CD14-positive monocyte (primary cell): ENCODE data around the gene CCDC88C. TPM values are rescaled to one million over a fixed set of nuclear protein-coding genes. Genes with fewer than 3 reads are reported as not detected.

Experiments
- DNase-seq, 3 donors: peaks; one replicate each; pipeline ENCODE4 v3.0.0-alpha.2; 2011 to 2022
- H2AFZ ChIP-seq: 2 replicates; pipeline ENCODE4 v1.6.0; 2012; ENCODE audit warnings: mild to moderate bottlenecking, low read depth, low read length, inconsistent platforms; ENCODE audit not compliant: insufficient read depth, poor library complexity, severe bottlenecking
- H3K27ac ChIP-seq, 2 donors: 1 replicate in 1 of 2; 2 replicates in 1 of 2; pipeline ENCODE4 v1.5.1; 2012 to 2013; ENCODE audit warnings: low read length in 2 of 2, control low read depth in 1 of 2, inconsistent platforms in 1 of 2, low read depth in 1 of 2, mild to moderate bottlenecking in 1 of 2
- H3K27me3 ChIP-seq, 2 donors: one replicate each; pipeline versions ENCODE4 v1.6.0 to v1.6.1; 2011 to 2013; ENCODE audit warnings: low read length in 2 of 2; ENCODE audit not compliant: control insufficient read depth in 2 of 2, insufficient read depth in 2 of 2
- H3K36me3 ChIP-seq, 2 donors: replicated peaks in 1 of 2; 1 replicate in 1 of 2; 2 replicates in 1 of 2; pipeline versions ENCODE4 v1.5.1 to v1.6.1; 2012 to 2013; ENCODE audit warnings: low read length in 2 of 2, control low read depth in 1 of 2, inconsistent platforms in 1 of 2, mild to moderate bottlenecking in 1 of 2; ENCODE audit not compliant: insufficient read depth in 2 of 2, control insufficient read depth in 1 of 2
- H3K4me1 ChIP-seq, 2 donors: 1 replicate in 1 of 2; 2 replicates in 1 of 2; pipeline versions ENCODE4 v1.5.1 to v1.6.1; 2012 to 2013; ENCODE audit warnings: low read length in 2 of 2, control low read depth in 1 of 2, inconsistent platforms in 1 of 2, mild to moderate bottlenecking in 1 of 2, moderate library complexity in 1 of 2; ENCODE audit not compliant: insufficient read depth in 2 of 2, control insufficient read depth in 1 of 2
- H3K4me2 ChIP-seq: replicated peaks from 2 replicates; pipeline ENCODE3; 2012; ENCODE audit warnings: low read length, moderate library complexity, mild to moderate bottlenecking; ENCODE audit not compliant: poor library complexity, severe bottlenecking; ENCODE audit errors: extremely low read depth
- H3K4me3 ChIP-seq, 3 experiments: fragments of 200-600 bp in 1 of 3; sonication (generic) in 1 of 3; replicated peaks in 1 of 3; 1 replicate in 2 of 3; 2 replicates in 1 of 3; pipeline ENCODE4 v1.5.1; 2011 to 2013; ENCODE audit warnings: low read length in 3 of 3, mild to moderate bottlenecking in 3 of 3, control low read depth in 2 of 3, low read depth in 2 of 3, inconsistent platforms in 1 of 3, moderate library complexity in 1 of 3
- H3K79me2 ChIP-seq: 2 replicates; pipeline ENCODE4 v1.6.0; 2012; ENCODE audit warnings: mild to moderate bottlenecking, control low read depth, inconsistent platforms, low read length, moderate library complexity; ENCODE audit not compliant: insufficient read depth
- H3K9ac ChIP-seq: 2 replicates; pipeline ENCODE4 v1.6.0; 2017; ENCODE audit warnings: low read length, mild to moderate bottlenecking; ENCODE audit not compliant: insufficient read depth, poor library complexity, severe bottlenecking
- H3K9me3 ChIP-seq, 2 donors: replicated peaks in 1 of 2; 1 replicate in 1 of 2; 2 replicates in 1 of 2; pipeline versions ENCODE4 v1.5.1 to v1.6.1; 2012 to 2013; ENCODE audit warnings: low read length in 2 of 2, control low read depth in 1 of 2; ENCODE audit not compliant: control insufficient read depth in 1 of 2, insufficient read depth in 1 of 2
- H4K20me1 ChIP-seq: 2 replicates; pipeline ENCODE4 v1.6.0; 2012; ENCODE audit warnings: mild to moderate bottlenecking, low read length, control low read depth, moderate library complexity; ENCODE audit not compliant: insufficient read depth
- H3K27ac Mint-ChIP-seq, 7 donors: one replicate each; pipeline ENCODE4 v1.8.0; 2020; ENCODE audit warnings: mild to moderate bottlenecking in 7 of 7, mixed read lengths in 7 of 7, moderate library complexity in 6 of 7, inconsistent platforms in 2 of 7
- H3K27me3 Mint-ChIP-seq, 3 donors: one replicate each; pipeline ENCODE4 v1.8.0; 2021 to 2022; ENCODE audit warnings: low read depth in 3 of 3, mild to moderate bottlenecking in 3 of 3, mixed read lengths in 3 of 3, moderate library complexity in 3 of 3, inconsistent platforms in 1 of 3
- H3K36me3 Mint-ChIP-seq, 2 donors: one replicate each; pipeline ENCODE4 v1.8.0; 2020; ENCODE audit warnings: mixed read lengths in 2 of 2, inconsistent platforms in 1 of 2, mild to moderate bottlenecking in 1 of 2
- H3K4me1 Mint-ChIP-seq: one replicate; pipeline ENCODE4 v1.8.0; 2020; ENCODE audit warnings: mild to moderate bottlenecking, mixed read lengths
- H3K4me3 Mint-ChIP-seq, 2 donors: one replicate each; pipeline ENCODE4 v1.8.0; 2020; ENCODE audit warnings: mild to moderate bottlenecking in 2 of 2, mixed read lengths in 2 of 2, moderate library complexity in 1 of 2
- H3K9me3 Mint-ChIP-seq, 7 donors: one replicate each; pipeline ENCODE4 v1.8.0; 2020 to 2022; ENCODE audit warnings: mixed read lengths in 7 of 7, mild to moderate bottlenecking in 6 of 7, moderate library complexity in 6 of 7, inconsistent platforms in 2 of 7
- WGBS: methylation state at CpG from one replicate; pipeline ENCODE4 v1.1.5; 2013; ENCODE audit warnings: missing lambda C conversion rate; ENCODE audit not compliant: insufficient coverage; 5-methylcytosine and 5-hydroxymethylcytosine counted together
- intact Hi-C, 2 donors: fragments of 100-400 bp; cut with micrococcal nuclease; formaldehyde crosslinking; loops; one replicate each; pipeline versions ENCODE4 v1.15.0 to v1.15.1; 2023
- polyA plus RNA-seq, 3 donors: library from polyadenylated mRNA; depleted of rRNA in 1 of 3; unstranded in 2 of 3; stranded (reverse) in 1 of 3; fragments of 300-500 nt in 2 of 3; fragments of >200 nt in 1 of 3; fragmentation: Illumina TruSeq in 2 of 3; gene quantifications; 1 replicate in 2 of 3; 2 replicates in 1 of 3; pipeline ENCODE4 v1.2.3, GENCODE V29; 2012 to 2021
- TF ChIP-seq, protein P1 (sequence below): fragments of 200-600 bp; IDR thresholded peaks from one replicate; pipeline ENCODE4 v1.8.0; 2022; ENCODE audit warnings: antibody characterized with exemption, mild to moderate bottlenecking

Gene CCDC88C
- polyA plus RNA-seq, 3 donors = 11.6 to 69.7 (median 12.3) TPM

DNA sequence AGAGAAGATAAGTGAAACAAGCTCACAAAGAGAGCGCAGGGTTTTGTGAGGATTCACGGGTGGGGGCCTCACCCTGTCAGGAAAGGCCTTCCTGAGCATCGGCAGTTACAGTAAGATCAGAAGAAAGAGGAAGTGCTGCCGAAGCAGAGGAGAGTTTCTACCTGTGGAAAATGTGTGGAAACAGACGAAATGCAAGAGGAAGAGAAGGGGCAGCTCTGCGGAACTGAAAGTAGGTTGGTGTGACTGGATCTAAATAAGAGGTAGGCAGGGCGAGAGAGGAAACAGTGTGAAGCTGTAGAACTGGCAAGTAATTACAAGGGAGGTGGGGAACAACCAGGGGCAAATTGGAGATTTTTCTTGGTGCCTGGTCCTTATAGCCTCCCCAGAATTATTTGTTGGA is 175.8 kb downstream of the CCDC88C start:
- H3K27me3 ChIP-seq = no peaks in the 10 kb centered on the region
- H3K27ac ChIP-seq = peak overlapping the region in 1 of 2 donors; percentile 85
- H3K4me1 ChIP-seq = peaks cover 57 to 60% of the 10 kb centered on the region in 2 donors
- peak overlapping the region; percentile 45 for H3K9ac ChIP-seq
- no peaks in the 10 kb centered on the region for H3K9me3 ChIP-seq
- H2AFZ ChIP-seq = no peak overlapping the region
- peaks cover 59% of the 10 kb centered on the region for H3K4me1 Mint-ChIP-seq
- DNase-seq = peak; percentile 82 to 95 (median 95)
- H3K4me2 ChIP-seq = peak overlapping the region; percentile 3
- peak overlapping the region in 1 of 3 experiments; percentile 46 for H3K4me3 ChIP-seq
- intact Hi-C loops = loop anchor here in 1 of 2 donors (10.0 kb wide), 1 partner anchor 173 kb away; the partner anchor contains the start of gene CCDC88C
- no peaks in the 10 kb centered on the region for H3K79me2 ChIP-seq
- H3K36me3 Mint-ChIP-seq = no peaks in the 10 kb centered on the region
- peak overlapping the region; percentile 37 to 80 for H3K4me3 Mint-ChIP-seq
- no peaks in the 10 kb centered on the region for H3K36me3 ChIP-seq
- peaks cover 9 to 13% (median 11%) of the 10 kb centered on the region in 3 donors for H3K27me3 Mint-ChIP-seq
- TF ChIP-seq, protein P1, sequence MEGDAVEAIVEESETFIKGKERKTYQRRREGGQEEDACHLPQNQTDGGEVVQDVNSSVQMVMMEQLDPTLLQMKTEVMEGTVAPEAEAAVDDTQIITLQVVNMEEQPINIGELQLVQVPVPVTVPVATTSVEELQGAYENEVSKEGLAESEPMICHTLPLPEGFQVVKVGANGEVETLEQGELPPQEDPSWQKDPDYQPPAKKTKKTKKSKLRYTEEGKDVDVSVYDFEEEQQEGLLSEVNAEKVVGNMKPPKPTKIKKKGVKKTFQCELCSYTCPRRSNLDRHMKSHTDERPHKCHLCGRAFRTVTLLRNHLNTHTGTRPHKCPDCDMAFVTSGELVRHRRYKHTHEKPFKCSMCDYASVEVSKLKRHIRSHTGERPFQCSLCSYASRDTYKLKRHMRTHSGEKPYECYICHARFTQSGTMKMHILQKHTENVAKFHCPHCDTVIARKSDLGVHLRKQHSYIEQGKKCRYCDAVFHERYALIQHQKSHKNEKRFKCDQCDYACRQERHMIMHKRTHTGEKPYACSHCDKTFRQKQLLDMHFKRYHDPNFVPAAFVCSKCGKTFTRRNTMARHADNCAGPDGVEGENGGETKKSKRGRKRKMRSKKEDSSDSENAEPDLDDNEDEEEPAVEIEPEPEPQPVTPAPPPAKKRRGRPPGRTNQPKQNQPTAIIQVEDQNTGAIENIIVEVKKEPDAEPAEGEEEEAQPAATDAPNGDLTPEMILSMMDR = no peak
- H3K9me3 Mint-ChIP-seq = peaks cover 2 to 12% (median 7%) of the 10 kb centered on the region in 7 donors
- H3K27ac Mint-ChIP-seq = peak overlapping the region; percentile 70 to 93 (median 86)
- 5% methylated on average over 7 of the region's 7 CpGs for WGBS
- H4K20me1 ChIP-seq = no peaks in the 10 kb centered on the region

DNA sequence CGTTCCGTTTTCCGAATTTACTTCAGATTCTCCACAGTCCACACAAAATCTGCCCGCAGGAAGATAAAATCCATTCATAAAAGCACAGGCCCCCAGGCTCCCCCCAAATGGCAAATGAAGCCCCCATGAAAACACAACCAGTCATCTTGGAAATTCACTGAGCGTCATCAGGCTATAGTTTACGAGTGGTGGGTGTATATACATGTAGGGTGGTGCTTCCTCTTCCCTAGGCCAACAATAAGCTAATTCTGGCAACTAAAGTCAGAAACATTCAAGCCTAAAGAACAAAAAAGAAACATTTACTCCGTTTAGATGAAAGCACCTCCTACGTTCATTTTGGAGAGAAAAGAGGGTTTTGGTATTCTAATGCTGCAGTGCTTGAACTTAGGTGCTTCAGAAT is 179.0 kb downstream of the CCDC88C start:
- no peaks in the 10 kb centered on the region for H3K27me3 ChIP-seq
- Mint-ChIP-seq H3K27ac (peak overlapping the region in 1 of 7 donors; percentile 40), H3K4me1 (peaks cover 51% of the 10 kb centered on the region), H3K9me3 (peaks cover 4 to 14% (median 9%) of the 10 kb centered on the region in 7 donors), H3K36me3 (no peaks in the 10 kb centered on the region), H3K27me3 (peaks cover 10 to 16% (median 11%) of the 10 kb centered on the region in 3 donors), H3K4me3 (no peak overlapping the region)
- no peak overlapping the region for H2AFZ ChIP-seq
- no peak overlapping the region for H3K4me3 ChIP-seq
- no peak overlapping the region for H3K27ac ChIP-seq
- H3K9ac ChIP-seq = no peak overlapping the region
- no peaks in the 10 kb centered on the region for H4K20me1 ChIP-seq
- 100% methylated on average over 1 of the region's 8 CpGs for WGBS
- no peaks in the 10 kb centered on the region for H3K79me2 ChIP-seq
- TF ChIP-seq, protein P1 = no peak
- intact Hi-C loops = loop anchor here in 1 of 2 donors (10.0 kb wide), 1 partner anchor 46 kb away; no protein-coding TSS in a partner anchor
- H3K4me1 ChIP-seq = peaks cover 44 to 45% of the 10 kb centered on the region in 2 donors
- no peak for DNase-seq
- H3K36me3 ChIP-seq = no peaks in the 10 kb centered on the region
- peak overlapping the region; percentile 8 for H3K4me2 ChIP-seq
- H3K9me3 ChIP-seq = peaks cover 0 to 3% of the 10 kb centered on the region in 2 donors
